GM19035 (cell line): Measurements from ENCODE around the gene PODXL2.
"Not testable (repeated sequence)": the region's sequence is repeated elsewhere in the genome, so short reads cannot be mapped to it uniquely, and the experiment has no call there.

Source experiments
- ATAC-seq: cut with Tn5 transposase; IDR thresholded peaks from one replicate; pipeline ENCODE4 v1.9.1; 2021; ENCODE audit not compliant: unreplicated experiment

The PODXL2 gene

DNA sequence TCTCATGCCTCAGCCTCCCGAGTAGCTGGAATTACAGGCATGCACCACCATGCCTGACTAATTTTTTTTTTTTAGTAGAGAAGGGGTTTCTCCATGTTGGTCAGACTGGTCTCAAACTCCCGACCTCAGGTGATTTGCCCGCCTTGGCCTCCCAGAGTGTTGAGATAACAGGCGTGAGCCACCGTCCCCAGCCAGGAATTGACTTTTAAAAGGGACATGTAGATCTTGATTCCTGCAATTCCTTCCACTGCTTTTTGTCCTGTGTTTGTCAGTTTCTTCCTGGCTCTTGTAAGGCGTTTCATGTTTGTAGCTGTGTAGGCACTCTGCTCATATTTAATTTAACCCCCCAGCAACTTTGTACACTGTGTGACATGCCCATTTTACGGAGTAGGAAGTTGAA is 23.4 kb upstream of the PODXL2 start:
- ATAC-seq = not testable (repeated sequence)

DNA sequence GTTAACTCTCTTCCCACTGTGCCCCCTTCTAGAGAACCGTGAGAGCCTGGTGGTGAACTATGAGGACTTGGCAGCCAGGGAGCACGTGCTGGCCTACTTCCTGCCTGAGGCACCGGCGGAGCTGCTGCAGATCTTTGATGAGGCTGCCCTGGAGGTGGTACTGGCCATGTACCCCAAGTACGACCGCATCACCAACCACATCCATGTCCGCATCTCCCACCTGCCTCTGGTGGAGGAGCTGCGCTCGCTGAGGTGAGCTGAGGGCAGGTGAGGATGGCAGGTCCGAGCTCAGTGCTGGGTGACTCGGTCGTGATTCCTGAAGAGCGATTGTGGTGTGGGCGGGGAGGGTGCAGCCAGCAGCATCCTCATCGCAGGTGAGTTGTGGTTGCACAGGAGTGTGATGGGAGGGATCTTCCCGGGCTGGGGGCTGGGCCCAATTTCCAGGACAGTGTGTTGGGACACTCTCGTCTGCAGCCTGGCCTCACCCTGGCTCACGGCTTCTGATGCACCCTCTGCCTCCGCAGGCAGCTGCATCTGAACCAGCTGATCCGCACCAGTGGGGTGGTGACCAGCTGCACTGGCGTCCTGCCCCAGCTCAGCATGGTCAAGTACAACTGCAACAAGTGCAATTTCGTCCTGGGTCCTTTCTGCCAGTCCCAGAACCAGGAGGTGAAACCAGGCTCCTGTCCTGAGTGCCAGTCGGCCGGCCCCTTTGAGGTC is 22.7 kb upstream of the PODXL2 start:
- ATAC-seq = no peak

DNA sequence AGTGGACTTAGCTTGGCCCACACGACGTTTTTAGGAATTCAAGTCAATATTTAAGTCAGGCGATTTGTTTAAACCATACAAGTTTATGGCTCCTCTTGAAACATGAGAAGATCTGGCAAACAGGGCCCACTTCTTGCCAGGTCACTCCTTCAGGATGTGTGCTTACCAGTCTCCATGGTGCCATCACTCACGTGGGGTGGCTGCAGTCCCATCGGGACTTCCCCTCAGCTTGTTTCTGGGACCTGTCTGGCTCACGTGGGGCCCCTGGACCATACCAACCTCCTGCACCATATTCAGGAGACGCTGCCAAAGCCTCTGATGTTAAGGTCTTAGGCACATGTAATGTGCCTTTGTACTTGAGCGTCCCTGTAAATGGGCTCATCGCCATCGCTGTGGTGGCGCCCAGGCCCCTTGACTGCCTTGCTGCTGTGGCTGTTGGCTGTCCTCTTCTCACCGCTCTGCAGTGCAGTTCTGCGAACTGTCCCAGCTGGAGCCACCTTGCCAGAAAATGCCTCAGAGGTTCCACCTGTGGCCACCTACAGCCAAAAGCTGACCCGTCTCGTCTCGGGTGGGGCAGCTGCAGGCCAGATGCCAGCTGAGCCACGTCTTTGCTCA is 21.9 kb upstream of the PODXL2 start:
- ATAC-seq = no peak

DNA sequence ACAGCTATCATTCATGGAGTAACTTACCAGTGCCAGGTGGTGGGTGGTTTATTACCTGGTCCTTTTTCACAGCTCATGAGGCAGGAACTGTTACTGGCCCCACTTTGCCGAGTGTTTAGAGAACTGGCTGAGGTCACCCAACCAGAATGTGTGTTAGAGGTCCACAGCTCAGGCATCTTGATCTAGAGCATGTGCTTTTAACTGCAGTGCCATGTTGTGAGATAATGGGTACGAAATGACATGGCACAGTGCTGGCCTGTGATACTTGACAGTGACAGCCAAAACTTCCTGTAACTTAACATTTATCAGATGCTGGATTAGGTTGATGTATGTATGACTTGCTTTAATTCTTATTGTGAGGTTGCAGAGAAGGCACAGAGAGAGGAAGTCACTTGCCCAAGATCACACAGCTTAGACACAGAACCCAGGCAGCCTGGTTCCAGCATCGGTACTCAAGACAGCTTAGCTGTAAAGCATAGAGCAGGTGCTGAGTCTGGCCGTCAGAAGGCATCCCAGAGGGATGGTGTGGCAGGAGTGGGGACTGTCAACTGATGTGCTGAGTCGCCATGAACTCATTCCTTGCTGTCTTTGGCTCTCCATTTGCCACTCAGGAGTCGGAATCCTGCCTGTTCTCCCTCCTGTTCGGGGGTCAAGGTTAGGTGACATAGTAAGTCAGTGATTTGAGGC is 21.2 kb upstream of the PODXL2 start:
- no peak for ATAC-seq

DNA sequence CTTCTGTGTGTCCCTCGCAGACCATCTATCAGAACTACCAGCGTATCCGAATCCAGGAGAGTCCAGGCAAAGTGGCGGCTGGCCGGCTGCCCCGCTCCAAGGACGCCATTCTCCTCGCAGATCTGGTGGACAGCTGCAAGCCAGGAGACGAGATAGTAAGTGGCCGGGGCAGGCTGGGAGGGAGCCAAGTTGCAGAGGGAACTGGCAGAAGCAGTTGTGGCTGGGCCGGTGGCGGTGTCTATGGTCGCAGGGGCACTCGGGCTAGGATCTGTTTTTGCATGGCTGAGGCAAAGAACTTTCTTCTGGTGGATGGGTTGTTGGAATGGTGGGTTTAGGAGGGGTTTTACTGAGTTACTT is 20.6 kb upstream of the PODXL2 start:
- ATAC-seq = no peak

DNA sequence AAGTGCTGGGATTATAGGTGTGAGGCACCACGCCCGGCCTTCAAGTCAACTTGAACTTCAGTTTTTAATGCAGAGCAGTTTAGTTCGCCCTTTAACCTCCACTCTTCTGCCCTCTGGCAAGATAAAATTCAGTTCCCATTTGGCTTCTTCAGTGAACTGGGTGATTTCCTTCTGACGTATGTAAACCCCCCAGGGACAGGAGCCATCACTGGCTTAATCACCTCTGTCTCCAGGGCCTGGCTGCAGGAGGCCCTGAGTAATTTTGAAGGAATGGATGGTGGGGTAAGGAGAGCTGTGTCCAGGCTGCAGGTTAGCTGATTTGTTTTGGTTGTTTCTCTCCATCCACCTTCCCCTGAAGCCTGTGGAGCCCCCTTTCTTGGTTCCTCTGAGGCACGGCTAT is 18.9 kb upstream of the PODXL2 start:
- no peak for ATAC-seq

DNA sequence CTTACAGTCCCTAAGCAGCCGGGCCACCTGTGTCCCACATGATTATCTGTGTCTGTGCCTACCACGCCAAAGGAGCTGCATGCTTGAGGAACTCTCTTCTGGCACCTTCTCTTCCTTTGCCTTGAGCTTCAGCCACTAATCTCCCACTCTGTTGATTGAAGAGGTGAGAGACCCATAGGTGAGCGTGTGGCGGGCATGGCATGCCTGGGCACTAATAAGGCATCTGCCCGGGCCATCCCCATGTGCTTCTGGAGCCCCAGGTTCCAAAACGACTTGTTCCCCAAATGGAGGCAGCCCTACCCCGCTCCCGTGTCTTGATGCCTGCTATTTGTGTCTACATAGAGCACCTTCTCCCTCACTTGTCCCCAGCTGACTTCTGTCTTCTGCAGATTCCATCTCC is 17.7 kb upstream of the PODXL2 start:
- ATAC-seq = no peak

DNA sequence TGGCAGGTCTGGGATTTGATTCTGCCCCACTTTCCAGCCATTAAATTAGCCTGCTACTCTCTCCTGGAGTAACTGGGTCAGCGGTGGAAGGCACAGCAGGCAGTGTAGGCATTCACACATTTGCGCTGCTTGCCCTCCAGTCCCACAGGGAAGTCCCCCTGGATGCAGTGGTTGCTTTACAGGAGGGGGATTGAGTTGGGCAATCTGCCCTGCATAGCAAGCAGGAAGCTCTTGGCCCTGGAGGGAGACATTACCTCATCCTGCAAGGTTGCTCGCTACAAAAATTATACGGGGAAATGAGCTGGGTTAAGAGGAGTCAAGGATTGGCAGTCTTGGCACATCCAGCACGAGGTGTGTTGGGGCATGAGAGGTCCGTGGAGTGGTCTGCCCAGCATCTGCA is 16.0 kb upstream of the PODXL2 start:
- no peak for ATAC-seq

DNA sequence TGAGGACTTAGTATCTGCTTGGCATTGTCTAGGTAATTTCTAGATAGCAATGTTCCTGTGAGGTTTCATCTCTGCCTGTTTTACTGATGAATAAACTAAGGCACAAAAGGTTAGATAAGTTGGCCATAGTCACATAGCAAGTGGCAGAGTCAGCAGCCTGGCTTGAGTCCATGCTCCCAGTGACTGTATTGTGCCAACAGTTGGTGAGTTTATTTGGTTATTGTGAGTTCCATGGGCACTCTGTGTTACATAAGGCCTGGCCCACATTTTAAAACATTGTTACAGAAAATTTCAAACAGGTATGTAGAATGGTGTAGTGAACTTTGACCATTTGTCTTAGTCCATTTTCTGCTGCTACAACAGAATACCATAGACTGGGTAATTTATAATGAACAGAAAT is 15.6 kb upstream of the PODXL2 start:
- ATAC-seq = no peak

DNA sequence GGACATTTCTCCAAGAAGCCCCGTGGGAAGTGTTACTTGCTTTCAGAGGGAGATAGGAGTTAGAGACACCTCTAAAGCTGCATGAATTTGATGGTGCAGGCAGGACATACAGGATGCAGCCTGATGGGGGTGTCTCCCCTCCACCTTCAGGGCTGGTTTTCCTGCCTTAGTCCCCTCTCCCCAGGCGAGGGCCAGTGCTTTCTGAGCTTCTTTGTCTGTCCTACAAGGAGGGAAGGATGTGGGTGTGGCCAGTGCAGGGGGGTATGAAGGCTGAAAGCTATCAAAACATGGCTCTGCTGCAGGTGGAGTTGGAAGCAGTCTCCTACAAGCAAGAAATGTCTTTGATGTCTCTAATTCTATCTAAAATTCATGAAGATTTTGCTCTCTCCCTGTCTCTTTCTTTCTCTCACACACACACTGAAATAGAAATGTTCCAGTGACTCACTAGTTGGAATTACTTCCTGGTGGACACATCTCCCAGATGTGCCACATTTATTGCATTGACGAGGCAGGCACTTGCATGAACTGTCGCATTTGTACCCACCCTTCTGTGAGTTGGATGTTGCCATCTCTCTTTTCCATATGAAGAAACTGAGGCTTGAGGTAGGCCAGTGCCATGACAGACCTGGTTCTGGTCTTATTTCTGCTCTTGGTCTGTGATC is 13.9 kb upstream of the PODXL2 start:
- no peak for ATAC-seq

DNA sequence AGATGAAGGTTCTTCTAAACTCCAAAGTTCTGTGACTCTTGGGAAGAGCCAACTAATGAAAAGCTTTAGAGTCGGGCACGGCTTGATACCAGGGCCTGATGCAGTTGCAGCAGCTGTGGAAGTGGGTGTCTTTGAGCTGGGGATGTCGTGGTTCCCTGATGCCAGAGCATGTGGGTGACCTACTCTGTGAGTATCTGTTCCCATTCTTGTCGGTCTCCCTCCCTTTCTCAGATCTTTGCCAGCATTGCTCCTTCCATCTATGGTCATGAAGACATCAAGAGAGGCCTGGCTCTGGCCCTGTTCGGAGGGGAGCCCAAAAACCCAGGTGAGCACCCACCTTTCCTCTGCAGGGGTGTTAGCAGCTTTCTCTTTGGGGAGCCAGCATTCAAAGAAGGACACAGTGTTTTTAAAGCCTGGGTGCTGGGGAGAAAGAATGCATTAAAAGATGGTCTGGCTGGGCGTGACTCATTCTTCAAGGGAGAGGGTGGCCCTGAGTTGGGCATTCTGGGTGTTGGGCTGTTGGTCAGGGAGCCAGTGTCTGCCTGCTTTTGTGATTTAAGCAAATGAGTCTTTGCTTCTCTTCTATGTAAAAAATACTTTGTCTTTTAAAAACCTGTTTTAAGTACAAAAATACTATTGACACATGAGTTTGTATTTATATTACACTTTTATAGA is 13.2 kb upstream of the PODXL2 start:
- ATAC-seq = no peak

DNA sequence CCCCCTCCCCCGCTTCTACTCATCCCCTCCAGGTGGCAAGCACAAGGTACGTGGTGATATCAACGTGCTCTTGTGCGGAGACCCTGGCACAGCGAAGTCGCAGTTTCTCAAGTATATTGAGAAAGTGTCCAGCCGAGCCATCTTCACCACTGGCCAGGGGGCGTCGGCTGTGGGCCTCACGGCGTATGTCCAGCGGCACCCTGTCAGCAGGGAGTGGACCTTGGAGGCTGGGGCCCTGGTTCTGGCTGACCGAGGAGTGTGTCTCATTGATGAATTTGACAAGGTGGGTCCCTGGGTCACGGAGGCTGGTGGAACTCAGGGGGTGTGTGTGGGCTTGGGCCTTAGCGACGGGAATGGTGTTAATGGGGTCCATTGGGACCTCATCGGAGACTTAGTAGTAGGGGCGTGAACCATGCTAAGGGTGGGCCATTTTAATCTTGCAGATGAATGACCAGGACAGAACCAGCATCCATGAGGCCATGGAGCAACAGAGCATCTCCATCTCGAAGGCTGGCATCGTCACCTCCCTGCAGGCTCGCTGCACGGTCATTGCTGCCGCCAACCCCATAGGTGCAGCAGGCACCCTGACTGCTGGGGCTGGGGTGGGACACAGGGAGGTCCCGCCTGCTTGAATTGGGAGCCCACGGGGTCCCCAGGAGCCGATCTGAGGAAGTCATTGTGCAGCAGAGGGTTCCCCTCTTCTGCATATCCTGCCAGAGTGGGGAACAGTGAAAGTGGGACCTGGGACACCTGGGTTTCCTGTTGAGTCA is 12.0 kb upstream of the PODXL2 start:
- no peak for ATAC-seq

DNA sequence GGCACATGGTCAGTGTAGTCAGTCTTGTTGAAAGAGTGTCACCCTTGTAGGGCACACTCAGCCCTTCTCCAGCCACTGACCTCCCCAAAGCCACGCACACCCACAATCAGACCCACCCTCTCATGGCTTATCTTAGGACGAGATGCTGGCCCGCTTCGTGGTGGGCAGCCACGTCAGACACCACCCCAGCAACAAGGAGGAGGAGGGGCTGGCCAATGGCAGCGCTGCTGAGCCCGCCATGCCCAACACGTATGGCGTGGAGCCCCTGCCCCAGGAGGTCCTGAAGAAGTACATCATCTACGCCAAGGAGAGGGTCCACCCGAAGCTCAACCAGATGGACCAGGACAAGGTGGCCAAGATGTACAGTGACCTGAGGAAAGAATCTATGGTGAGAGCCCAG is 10.1 kb upstream of the PODXL2 start:
- ATAC-seq = no peak

DNA sequence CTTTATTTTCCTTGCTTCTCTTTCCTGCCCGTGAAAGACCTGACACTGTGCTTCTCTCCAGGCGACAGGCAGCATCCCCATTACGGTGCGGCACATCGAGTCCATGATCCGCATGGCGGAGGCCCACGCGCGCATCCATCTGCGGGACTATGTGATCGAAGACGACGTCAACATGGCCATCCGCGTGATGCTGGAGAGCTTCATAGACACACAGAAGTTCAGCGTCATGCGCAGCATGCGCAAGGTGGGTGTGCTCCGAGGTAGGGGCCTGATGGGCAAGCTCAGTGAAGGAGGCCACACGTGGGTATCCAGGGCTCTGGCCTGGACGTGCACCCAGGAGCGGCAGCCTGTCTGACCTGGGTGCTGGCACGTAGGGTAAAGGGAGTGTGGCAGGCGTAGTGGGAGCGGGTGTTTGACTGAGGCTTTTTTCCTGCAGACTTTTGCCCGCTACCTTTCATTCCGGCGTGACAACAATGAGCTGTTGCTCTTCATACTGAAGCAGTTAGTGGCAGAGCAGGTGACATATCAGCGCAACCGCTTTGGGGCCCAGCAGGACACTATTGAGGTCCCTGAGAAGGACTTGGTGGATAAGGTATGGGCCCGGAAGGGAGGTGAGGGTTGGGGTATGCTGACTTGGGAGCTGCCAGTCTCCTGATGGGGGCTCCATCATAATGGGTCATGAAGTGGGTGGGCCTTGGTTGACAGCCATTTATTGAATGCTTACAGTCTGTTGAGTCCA is 8.2 kb upstream of the PODXL2 start:
- no peak for ATAC-seq

DNA sequence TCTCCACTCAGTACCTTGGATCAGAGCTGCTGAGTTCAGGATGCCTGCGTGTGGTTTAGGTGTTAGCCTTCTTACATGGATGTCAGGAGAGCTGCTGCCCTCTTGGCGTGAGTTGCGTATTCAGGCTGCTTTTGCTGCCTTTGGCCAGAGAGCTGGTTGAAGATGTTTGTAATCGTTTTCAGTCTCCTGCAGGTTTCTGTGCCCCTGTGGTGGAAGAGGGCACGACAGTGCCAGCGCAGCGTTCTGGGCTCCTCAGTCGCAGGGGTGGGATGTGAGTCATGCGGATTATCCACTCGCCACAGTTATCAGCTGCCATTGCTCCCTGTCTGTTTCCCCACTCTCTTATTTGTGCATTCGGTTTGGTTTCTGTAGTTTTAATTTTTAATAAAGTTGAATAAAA is 7.0 kb upstream of the PODXL2 start:
- ATAC-seq = no peak

DNA sequence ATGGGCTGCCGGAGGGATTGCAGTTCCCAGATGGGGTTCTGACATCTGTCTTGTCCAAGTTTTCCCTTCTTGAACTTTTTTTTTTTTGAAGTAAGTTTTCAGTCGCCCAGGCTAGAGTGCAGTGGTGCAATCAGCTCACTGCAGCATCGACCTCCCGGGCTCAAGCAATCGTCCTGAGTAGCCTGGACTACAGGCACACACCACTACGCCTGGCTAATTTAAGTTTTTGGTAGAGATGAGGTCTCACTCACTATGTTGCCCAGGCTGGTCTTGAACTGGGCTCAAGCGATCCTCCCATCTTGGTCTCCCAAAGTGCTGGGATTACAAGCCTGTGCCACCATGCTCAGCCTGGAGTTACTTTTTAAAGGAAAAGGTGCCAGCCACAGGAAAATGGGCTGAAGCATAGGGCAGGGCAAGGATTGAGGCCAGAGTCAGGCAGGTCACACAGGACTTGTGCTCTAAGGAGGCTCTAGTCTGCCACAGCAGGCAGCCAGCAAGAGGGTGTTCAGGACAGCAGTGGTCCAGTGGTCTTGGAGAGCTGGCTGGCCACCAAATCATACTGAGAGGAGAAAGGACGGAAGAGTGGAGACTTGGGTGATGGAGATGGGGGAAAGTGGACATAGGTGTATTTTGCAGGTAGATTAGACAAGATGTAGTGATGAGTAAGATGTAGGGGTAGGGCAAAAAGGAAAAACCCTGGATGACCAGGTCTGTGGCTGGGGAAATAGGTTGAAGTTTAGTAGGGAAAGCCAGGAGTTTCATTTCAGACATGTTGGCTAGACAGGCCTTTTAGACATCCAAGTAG is 6.0 kb upstream of the PODXL2 start:
- no peak for ATAC-seq

DNA sequence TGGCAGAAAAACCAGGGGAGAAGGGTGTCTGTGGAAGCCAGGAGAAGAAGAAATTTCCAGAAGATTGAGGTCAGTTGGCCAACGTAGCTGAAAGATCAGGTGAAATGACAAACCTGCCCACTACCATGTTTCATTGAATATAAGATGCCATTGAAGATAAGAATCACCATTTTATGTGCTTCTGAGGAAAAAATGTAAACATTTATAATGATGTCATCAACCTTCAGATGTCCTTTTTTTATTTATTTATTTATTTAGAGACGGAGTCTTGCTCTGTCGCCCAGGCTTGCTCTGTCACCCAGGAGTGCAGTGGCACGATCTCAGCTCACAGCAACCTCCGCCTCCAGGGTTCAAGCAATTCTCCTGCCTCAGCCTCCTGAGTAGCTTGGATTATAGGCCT is 4.9 kb upstream of the PODXL2 start:
- no peak for ATAC-seq

DNA sequence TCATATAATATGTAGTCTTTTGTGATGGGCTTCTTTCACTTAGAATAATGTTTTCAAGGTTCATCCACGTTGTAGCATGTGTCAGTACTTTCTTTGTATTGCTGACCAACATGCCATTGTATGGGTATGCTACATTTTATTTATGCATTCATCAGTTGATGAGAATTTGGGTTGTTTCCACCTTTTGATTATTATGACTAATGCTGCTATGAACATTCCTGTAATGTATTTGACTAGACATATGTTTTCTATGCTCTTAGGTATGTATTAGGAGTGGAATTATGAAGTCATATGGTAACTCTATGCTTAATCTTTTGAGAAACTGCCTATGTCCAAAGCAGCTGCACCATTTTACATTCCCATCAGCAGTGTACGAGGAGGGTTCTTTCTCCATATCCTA is 3.2 kb upstream of the PODXL2 start:
- ATAC-seq = no peak

DNA sequence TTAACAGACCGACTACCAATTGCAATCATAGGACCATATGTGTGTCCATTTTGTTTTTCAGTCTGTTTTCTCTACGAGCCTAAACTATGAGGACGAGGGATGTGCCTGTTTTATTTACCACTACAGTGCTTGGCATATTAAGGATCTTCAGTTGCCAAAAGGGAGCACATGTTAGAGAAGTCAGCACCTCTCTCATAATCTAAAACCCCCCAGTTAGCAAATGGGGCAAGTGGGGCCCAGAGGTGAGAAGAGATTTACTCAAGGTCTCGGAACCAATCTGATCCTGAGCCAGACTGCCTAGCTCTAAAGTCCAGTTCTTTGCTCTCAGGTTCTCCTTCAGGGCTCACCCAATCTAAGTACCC is 578 bp upstream of the PODXL2 start:
- ATAC-seq = no peak
